ENCODE results near the gene HSF2. TPM values are rescaled to one million over a fixed set of nuclear protein-coding genes. Genes with fewer than 3 reads are reported as not detected.

Gene HSF2
- total and polyA plus RNA-seq, 4 donors = 2.2 to 7.9 (median 6.3) TPM

DNA sequence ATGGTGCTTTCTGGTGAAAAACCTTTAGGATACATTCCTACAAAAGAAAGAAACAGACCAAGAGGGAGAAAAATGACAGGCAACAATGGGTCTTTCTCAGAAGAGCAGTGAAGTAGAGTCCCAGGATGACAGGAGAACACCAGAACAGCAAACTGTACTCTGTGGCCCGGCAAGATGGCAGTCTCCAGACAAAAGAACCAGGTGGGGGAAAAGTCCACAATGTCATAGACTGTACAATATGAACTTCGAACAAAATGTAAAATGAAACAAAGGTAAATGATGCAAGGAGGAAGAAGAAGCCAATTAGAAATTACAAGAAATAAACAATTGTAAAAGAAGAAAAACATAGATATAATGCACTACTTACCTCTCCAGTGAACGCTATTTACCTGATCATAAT lies 23.2 kb upstream of the HSF2 start:
- Histone ChIP-seq H3K9me3 (ENCODE audit: control insufficient read depth in 4 of 4, low read length in 3 of 4) (no peaks in the 10 kb centered on the region), H3K36me3 (ENCODE audit: control insufficient read depth in 4 of 4, insufficient read depth in 3 of 4, low read depth in 1 of 4, low read length in 3 of 4) (no peaks in the 10 kb centered on the region), H3K4me1 (ENCODE audit: control insufficient read depth in 4 of 4, insufficient read depth in 4 of 4, low read length in 3 of 4) (no peaks in the 10 kb centered on the region), H3K27ac (ENCODE audit: low read depth in 1 of 2, low read length in 2 of 2) (no peak overlapping the region), H3K27me3 (ENCODE audit: control insufficient read depth in 4 of 4, insufficient read depth in 4 of 4, low read length in 3 of 4) (peaks cover 0 to 5% (median 0%) of the 10 kb centered on the region in 4 donors), H3K9ac (ENCODE audit: low read depth in 1 of 2, low read length in 2 of 2) (no peak overlapping the region), H3K4me3 (ENCODE audit: low read depth in 1 of 3, low read length in 3 of 3) (no peak overlapping the region)
- no peak for DNase-seq (ENCODE audit: low spot score)
- 61% methylated on average over 3 of the region's 3 CpGs for WGBS
- TF ChIP-seq, protein P1, sequence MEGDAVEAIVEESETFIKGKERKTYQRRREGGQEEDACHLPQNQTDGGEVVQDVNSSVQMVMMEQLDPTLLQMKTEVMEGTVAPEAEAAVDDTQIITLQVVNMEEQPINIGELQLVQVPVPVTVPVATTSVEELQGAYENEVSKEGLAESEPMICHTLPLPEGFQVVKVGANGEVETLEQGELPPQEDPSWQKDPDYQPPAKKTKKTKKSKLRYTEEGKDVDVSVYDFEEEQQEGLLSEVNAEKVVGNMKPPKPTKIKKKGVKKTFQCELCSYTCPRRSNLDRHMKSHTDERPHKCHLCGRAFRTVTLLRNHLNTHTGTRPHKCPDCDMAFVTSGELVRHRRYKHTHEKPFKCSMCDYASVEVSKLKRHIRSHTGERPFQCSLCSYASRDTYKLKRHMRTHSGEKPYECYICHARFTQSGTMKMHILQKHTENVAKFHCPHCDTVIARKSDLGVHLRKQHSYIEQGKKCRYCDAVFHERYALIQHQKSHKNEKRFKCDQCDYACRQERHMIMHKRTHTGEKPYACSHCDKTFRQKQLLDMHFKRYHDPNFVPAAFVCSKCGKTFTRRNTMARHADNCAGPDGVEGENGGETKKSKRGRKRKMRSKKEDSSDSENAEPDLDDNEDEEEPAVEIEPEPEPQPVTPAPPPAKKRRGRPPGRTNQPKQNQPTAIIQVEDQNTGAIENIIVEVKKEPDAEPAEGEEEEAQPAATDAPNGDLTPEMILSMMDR (IDR thresholded peaks at IDR 0.05; ENCODE audit: low read depth, low read length, missing input control) = no peak
- no peak for TF ChIP-seq SP1 (IDR thresholded peaks at IDR 0.05)
- no peak for TF ChIP-seq GABPA (IDR thresholded peaks at IDR 0.05 in 1 of 2, conservative IDR thresholded peaks at IDR 0.05 in 1 of 2)
- no peak for TF ChIP-seq NR2F2 (IDR thresholded peaks at IDR 0.05)
- no peak for TF ChIP-seq FOXA2 (IDR thresholded peaks at IDR 0.05)
- no peak for TF ChIP-seq YY1 (IDR thresholded peaks at IDR 0.05)
- TF ChIP-seq, protein P2, sequence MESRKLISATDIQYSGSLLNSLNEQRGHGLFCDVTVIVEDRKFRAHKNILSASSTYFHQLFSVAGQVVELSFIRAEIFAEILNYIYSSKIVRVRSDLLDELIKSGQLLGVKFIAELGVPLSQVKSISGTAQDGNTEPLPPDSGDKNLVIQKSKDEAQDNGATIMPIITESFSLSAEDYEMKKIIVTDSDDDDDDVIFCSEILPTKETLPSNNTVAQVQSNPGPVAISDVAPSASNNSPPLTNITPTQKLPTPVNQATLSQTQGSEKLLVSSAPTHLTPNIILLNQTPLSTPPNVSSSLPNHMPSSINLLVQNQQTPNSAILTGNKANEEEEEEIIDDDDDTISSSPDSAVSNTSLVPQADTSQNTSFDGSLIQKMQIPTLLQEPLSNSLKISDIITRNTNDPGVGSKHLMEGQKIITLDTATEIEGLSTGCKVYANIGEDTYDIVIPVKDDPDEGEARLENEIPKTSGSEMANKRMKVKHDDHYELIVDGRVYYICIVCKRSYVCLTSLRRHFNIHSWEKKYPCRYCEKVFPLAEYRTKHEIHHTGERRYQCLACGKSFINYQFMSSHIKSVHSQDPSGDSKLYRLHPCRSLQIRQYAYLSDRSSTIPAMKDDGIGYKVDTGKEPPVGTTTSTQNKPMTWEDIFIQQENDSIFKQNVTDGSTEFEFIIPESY (IDR thresholded peaks at IDR 0.05) = no peak
- TF ChIP-seq, protein P3, sequence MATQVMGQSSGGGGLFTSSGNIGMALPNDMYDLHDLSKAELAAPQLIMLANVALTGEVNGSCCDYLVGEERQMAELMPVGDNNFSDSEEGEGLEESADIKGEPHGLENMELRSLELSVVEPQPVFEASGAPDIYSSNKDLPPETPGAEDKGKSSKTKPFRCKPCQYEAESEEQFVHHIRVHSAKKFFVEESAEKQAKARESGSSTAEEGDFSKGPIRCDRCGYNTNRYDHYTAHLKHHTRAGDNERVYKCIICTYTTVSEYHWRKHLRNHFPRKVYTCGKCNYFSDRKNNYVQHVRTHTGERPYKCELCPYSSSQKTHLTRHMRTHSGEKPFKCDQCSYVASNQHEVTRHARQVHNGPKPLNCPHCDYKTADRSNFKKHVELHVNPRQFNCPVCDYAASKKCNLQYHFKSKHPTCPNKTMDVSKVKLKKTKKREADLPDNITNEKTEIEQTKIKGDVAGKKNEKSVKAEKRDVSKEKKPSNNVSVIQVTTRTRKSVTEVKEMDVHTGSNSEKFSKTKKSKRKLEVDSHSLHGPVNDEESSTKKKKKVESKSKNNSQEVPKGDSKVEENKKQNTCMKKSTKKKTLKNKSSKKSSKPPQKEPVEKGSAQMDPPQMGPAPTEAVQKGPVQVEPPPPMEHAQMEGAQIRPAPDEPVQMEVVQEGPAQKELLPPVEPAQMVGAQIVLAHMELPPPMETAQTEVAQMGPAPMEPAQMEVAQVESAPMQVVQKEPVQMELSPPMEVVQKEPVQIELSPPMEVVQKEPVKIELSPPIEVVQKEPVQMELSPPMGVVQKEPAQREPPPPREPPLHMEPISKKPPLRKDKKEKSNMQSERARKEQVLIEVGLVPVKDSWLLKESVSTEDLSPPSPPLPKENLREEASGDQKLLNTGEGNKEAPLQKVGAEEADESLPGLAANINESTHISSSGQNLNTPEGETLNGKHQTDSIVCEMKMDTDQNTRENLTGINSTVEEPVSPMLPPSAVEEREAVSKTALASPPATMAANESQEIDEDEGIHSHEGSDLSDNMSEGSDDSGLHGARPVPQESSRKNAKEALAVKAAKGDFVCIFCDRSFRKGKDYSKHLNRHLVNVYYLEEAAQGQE (IDR thresholded peaks at IDR 0.05) = no peak
- TF ChIP-seq, protein P4, sequence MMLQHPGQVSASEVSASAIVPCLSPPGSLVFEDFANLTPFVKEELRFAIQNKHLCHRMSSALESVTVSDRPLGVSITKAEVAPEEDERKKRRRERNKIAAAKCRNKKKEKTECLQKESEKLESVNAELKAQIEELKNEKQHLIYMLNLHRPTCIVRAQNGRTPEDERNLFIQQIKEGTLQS (IDR thresholded peaks at IDR 0.05) = no peak
- no peak for TF ChIP-seq RAD21 (IDR thresholded peaks at IDR 0.05)
- TF ChIP-seq FOXA1 (IDR thresholded peaks at IDR 0.05) = no peak
- no peak for TF ChIP-seq HNF4G (IDR thresholded peaks at IDR 0.05)
- TF ChIP-seq JUND (IDR thresholded peaks at IDR 0.05) = no peak

DNA sequence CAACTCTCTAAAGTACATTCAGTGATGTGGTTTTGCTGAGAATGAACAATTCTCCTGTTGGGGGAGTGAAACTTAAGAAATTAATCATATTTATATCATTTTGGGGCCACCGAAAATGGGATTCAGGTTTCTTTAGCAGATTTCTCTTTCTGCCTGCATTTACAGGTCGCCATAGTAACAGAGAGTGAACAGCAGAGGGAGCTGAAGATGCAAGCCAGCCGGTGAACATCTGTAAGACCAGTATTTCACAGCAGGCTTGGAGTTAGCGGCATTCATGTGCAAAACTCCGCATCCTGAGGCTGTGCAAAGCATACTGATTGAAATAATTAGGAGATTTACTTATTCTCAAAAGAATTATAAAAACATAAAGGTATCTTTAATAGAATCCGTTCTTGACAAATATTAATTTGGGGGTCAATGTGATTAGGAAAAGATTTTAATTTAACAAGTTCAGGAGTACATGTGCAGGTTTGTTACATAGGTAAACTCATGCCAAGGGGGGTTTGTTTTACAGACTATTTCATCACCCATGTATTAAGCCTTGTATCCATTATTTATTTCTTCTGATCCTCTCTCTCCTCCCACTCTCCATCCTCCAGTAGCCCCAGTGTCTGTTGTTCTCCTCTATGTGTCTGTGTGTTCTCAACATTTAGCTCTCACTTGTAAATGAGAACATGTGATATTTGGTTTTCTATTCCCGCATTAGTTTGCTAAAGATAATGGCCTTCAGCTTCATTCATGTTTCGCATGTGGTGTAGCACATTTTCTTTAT lies 17.8 kb upstream of the HSF2 start:
- H3K4me3 ChIP-seq (ENCODE audit: low read depth in 1 of 3, low read length in 3 of 3) = no peak overlapping the region
- no peaks in the 10 kb centered on the region for H3K9me3 ChIP-seq (ENCODE audit: control insufficient read depth in 4 of 4, low read length in 3 of 4)
- DNase-seq (ENCODE audit: low spot score) = no peak
- WGBS = 19% methylated on average over 8 of the region's 8 CpGs
- H3K36me3 ChIP-seq (ENCODE audit: control insufficient read depth in 4 of 4, insufficient read depth in 3 of 4, low read depth in 1 of 4, low read length in 3 of 4) = no peaks in the 10 kb centered on the region
- TF ChIP-seq YY1 (IDR thresholded peaks at IDR 0.05) (no peak), HNF4A (conservative IDR thresholded peaks at IDR 0.05) (no peak), FOXA1 (IDR thresholded peaks at IDR 0.05) (no peak), RAD21 (IDR thresholded peaks at IDR 0.05) (peak; percentile 84 to 89)
- TF ChIP-seq, protein P4 (IDR thresholded peaks at IDR 0.05) = no peak
- TF ChIP-seq, protein P1 (IDR thresholded peaks at IDR 0.05; ENCODE audit: low read depth, low read length, missing input control) = peak; percentile 79
- no peaks in the 10 kb centered on the region for H3K4me1 ChIP-seq (ENCODE audit: control insufficient read depth in 4 of 4, insufficient read depth in 4 of 4, low read length in 3 of 4)
- no peak overlapping the region for H3K27ac ChIP-seq (ENCODE audit: low read depth in 1 of 2, low read length in 2 of 2)
- no peak overlapping the region for H3K9ac ChIP-seq (ENCODE audit: low read depth in 1 of 2, low read length in 2 of 2)
- no peaks in the 10 kb centered on the region for H3K27me3 ChIP-seq (ENCODE audit: control insufficient read depth in 4 of 4, insufficient read depth in 4 of 4, low read length in 3 of 4)

All from liver (tissue), 9 donors.